Fibroblast of the conjunctiva (primary cell): Measurements from ENCODE around the gene RIN1.

ENCODE experiments used
- DNase-seq: peaks from one replicate; pipeline ENCODE4 v3.0.0-alpha.2; 2010; ENCODE audit warnings: low read depth

Gene RIN1

GRCh38 chr11:66293777-66294625, 42.2 kb downstream of the RIN1 start:
- DNase-seq = no peak

- no peak for DNase-seq
Measured at GRCh38 chr11:66293352-66293751, 42.9 kb downstream of the RIN1 start.

- no peak for DNase-seq
Measured at GRCh38 chr11:66292543-66293332, 43.5 kb downstream of the RIN1 start.

GRCh38 chr11:66291706-66292542, 44.3 kb downstream of the RIN1 start, which contains the start of gene TMEM151A:
Gene TMEM151A (plus strand): TSS chr11:66291894. CDS start chr11:66292014, 120 bp downstream.
- no peak for DNase-seq

GRCh38 chr11:66291303-66291705, 44.9 kb downstream of the RIN1 start:
- DNase-seq = no peak

GRCh38 chr11:66290330-66290621, 46.0 kb downstream of the RIN1 start:
- DNase-seq = no peak

- no peak for DNase-seq
Measured at GRCh38 chr11:66289548-66290329, 46.5 kb downstream of the RIN1 start.

GRCh38 chr11:66288671-66289547, 47.3 kb downstream of the RIN1 start, which contains the start of gene YIF1A:
Gene YIF1A (minus strand): TSS chr11:66289143. CDS start chr11:66288985, 158 bp downstream.
- DNase-seq = peak; percentile 99

- no peak for DNase-seq
Measured at GRCh38 chr11:66287889-66288670, 48.2 kb downstream of the RIN1 start.

GRCh38 chr11:66287211-66287888, 48.9 kb downstream of the RIN1 start:
- no peak for DNase-seq

- no peak for DNase-seq
Measured at GRCh38 chr11:66286699-66287098, 49.5 kb downstream of the RIN1 start.

- DNase-seq = no peak
Measured at GRCh38 chr11:66285250-66285947, 50.8 kb downstream of the RIN1 start.

GRCh38 chr11:66284526-66285078, 51.6 kb downstream of the RIN1 start:
- DNase-seq = no peak

- DNase-seq = no peak
Measured at GRCh38 chr11:66283461-66284105, 52.7 kb downstream of the RIN1 start.

- peak; percentile 94 for DNase-seq
Measured at GRCh38 chr11:66282468-66283455, 53.5 kb downstream of the RIN1 start.
